Measurements from ENCODE around the gene APLN.
A peak's percentile ranks its signal among the peaks of the same experiment; 100 is the strongest.

The APLN gene

GRCh38 chrX:129688097-129688496 lies 33.3 kb upstream of the APLN start:
- no peak overlapping the region for H3K4me3 ChIP-seq (replicated peaks; ENCODE audit: low read depth, low read length)
- no peak for DNase-seq (ENCODE audit: low read depth)
- TF ChIP-seq, protein P1, sequence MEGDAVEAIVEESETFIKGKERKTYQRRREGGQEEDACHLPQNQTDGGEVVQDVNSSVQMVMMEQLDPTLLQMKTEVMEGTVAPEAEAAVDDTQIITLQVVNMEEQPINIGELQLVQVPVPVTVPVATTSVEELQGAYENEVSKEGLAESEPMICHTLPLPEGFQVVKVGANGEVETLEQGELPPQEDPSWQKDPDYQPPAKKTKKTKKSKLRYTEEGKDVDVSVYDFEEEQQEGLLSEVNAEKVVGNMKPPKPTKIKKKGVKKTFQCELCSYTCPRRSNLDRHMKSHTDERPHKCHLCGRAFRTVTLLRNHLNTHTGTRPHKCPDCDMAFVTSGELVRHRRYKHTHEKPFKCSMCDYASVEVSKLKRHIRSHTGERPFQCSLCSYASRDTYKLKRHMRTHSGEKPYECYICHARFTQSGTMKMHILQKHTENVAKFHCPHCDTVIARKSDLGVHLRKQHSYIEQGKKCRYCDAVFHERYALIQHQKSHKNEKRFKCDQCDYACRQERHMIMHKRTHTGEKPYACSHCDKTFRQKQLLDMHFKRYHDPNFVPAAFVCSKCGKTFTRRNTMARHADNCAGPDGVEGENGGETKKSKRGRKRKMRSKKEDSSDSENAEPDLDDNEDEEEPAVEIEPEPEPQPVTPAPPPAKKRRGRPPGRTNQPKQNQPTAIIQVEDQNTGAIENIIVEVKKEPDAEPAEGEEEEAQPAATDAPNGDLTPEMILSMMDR (IDR thresholded peaks at IDR 0.05; ENCODE audit: low read length, missing control alignments), result no peak

- H3K4me3 ChIP-seq (replicated peaks; ENCODE audit: low read depth, low read length), result no peak overlapping the region
- peak; percentile 79 for DNase-seq (ENCODE audit: low read depth)
- TF ChIP-seq, protein P1 (IDR thresholded peaks at IDR 0.05; ENCODE audit: low read length, missing control alignments), result no peak
Observed at GRCh38 chrX:129686422-129686948, 31.7 kb upstream of the APLN start.

DNA sequence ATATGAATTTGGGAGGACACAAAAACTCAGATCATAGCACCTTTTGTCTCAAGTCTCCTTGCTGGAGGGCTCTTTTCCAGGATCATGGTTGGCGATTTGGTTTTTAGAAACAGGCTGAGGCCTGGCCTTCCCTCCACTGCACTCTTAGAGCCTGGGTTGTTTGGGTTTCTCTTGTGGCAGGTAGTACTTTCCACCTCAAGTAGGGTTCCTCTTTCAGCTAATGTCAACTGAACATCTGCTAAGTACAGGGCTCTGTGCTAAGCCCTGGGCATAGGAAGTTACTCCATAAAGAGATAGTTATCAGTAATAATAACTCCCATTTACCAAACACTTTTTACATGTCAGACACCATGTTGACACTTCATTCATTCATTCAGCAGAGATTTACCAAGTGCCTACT lies 28.2 kb upstream of the APLN start:
- H3K4me3 ChIP-seq (replicated peaks; ENCODE audit: low read depth, low read length), result no peak overlapping the region
- DNase-seq (ENCODE audit: low read depth), result no peak
- TF ChIP-seq, protein P1 (IDR thresholded peaks at IDR 0.05; ENCODE audit: low read length, missing control alignments), result no peak

DNA sequence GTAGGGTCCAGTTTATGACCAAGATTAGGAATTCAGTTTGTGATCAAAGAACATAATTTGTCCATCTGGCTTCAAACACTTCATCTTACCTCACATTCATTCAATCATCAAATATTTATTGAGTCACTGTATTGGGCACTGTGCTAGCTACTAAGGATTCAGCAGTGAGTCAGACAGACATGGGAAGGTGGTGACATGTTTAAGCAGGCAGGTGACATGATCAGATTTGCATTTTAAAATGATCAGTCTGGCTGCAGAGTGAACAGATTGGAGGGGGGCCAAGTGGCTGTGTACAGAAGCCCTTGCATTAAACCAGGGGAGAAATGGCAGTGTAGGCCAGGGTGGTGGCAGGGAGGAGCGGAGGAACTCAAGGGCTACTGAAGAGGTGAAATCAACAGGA lies 25.1 kb upstream of the APLN start:
- DNase-seq (ENCODE audit: low read depth), result no peak
- TF ChIP-seq, protein P1 (IDR thresholded peaks at IDR 0.05; ENCODE audit: low read length, missing control alignments), result no peak
- H3K4me3 ChIP-seq (replicated peaks; ENCODE audit: low read depth, low read length), result no peak overlapping the region

DNA sequence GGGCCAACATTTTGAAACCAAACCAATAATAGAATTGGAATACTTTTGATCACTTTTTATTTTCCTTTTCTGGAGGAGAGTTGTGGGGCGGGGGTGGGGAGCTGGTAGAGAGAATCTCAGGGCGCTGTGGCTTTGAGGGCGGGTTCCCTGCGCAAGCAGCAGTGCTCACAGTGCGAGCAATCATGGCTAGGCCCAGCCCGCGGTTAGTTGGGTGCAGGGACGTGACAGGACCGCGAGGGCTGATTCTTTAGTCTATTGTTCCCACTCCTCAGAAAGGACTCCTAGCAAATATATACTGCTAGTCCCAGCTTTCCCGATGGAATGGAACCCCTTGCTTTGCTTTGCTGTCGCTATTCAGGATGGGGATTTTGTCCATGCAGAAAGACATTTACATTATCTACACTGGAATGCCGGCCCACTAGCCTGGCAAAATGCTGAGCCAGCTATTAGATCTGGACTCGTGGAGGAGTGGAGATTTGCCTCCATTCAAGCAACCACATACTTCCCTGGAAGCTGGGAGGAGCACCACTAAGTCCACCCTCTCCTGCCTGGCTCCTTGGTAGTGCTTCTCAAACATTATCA lies 23.9 kb upstream of the APLN start:
- peak overlapping the region; percentile 21 for H3K4me3 ChIP-seq (replicated peaks; ENCODE audit: low read depth, low read length)
- DNase-seq (ENCODE audit: low read depth), result no peak
- TF ChIP-seq, protein P1 (IDR thresholded peaks at IDR 0.05; ENCODE audit: low read length, missing control alignments), result no peak

DNA sequence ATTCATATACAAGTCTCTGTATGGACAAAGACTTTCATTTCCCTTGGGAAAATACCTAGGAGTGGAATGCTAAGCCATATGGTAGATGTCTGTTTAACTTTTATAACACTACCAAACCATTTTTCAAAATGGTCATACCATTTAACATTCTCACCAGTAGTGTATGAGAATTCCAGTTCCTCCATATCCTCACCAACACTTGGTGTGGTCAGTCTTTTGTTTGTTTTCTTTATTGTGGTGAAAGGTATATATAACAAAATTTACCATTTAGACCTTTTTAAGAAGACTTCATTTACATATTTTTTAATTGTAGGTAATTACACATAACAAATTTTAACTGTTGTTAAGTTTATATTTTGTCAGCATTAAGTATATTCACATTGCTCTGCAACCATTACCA lies 12.7 kb upstream of the APLN start:
- no peak for DNase-seq (ENCODE audit: low read depth)
- TF ChIP-seq, protein P1 (IDR thresholded peaks at IDR 0.05; ENCODE audit: low read length, missing control alignments), result no peak
- H3K4me3 ChIP-seq (replicated peaks; ENCODE audit: low read depth, low read length), result no peak overlapping the region

Measured in fibroblast of pulmonary artery (primary cell).